PC-9 (cell line): ENCODE results near the gene PLCG2.

Experiments used
- CTCF ChIP-seq: fragments of 200-600 bp; sonication (generic); conservative IDR thresholded peaks from 2 replicates; pipeline ENCODE4 v1.6.1; 2017; ENCODE audit warnings: mixed run types, antibody characterized with exemption, mild to moderate bottlenecking, moderate library complexity
- EZH2 ChIP-seq: fragments of 200-600 bp; sonication (generic); IDR thresholded peaks from 2 replicates; pipeline ENCODE4 v1.8.0; 2017; ENCODE audit warnings: antibody characterized with exemption, low read depth

GRCh38 chr16:81796583-81797346, 17.7 kb downstream of the PLCG2 start:
- no peak for TF ChIP-seq CTCF
- no peak for TF ChIP-seq EZH2
